DND-41 (cell line): Measurements from ENCODE around the gene PILRA.
"Not testable (repeated sequence)": the region's sequence is repeated elsewhere in the genome, so short reads cannot be mapped to it uniquely, and the experiment has no call there.

Experiments
- EZH2 ChIP-seq: IDR thresholded peaks from 3 replicates; pipeline ENCODE4 v1.6.1; 2012; ENCODE audit warnings: borderline replicate concordance, low read depth, mild to moderate bottlenecking, moderate library complexity, low read length, inconsistent platforms; ENCODE audit not compliant: severe bottlenecking
- TF ChIP-seq, protein P1 (sequence below): IDR thresholded peaks from 2 replicates; pipeline ENCODE4 v1.5.1; 2012; ENCODE audit warnings: borderline replicate concordance, low read length, moderate library complexity, mild to moderate bottlenecking; ENCODE audit not compliant: poor library complexity, severe bottlenecking; ENCODE audit errors: extremely low read depth

DNA sequence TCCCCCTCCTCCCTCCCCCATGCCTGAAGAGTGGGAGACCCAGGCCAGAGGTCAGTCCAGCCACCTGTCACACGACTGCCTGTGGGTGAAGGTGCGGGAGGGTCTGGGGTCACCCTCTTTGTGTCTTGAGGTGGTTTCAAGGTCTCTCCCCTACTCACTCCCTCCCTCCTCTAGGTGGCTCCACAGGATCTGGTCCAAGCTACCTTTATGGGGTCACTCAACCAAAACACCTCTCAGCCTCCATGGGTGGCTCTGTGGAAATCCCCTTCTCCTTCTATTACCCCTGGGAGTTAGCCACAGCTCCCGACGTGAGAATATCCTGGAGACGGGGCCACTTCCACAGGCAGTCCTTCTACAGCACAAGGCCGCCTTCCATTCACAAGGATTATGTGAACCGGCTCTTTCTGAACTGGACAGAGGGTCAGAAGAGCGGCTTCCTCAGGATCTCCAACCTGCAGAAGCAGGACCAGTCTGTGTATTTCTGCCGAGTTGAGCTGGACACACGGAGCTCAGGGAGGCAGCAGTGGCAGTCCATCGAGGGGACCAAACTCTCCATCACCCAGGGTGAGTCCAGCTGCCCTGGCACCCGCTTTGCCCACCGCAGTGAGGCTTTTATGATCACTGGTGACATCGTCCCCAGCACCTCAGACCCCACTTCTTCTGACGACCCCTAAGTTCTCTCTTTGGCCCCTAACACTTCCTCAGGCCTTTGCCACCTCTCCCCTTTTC, 747 bp downstream of the PILRA start:
- TF ChIP-seq, protein P1, sequence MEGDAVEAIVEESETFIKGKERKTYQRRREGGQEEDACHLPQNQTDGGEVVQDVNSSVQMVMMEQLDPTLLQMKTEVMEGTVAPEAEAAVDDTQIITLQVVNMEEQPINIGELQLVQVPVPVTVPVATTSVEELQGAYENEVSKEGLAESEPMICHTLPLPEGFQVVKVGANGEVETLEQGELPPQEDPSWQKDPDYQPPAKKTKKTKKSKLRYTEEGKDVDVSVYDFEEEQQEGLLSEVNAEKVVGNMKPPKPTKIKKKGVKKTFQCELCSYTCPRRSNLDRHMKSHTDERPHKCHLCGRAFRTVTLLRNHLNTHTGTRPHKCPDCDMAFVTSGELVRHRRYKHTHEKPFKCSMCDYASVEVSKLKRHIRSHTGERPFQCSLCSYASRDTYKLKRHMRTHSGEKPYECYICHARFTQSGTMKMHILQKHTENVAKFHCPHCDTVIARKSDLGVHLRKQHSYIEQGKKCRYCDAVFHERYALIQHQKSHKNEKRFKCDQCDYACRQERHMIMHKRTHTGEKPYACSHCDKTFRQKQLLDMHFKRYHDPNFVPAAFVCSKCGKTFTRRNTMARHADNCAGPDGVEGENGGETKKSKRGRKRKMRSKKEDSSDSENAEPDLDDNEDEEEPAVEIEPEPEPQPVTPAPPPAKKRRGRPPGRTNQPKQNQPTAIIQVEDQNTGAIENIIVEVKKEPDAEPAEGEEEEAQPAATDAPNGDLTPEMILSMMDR = peak; percentile 37
- TF ChIP-seq EZH2 = not testable (repeated sequence)
